ENCODE results near the gene NR0B2. TPM values are rescaled to one million over a fixed set of nuclear protein-coding genes. Genes with fewer than 3 reads are reported as not detected.

NR0B2 gene
- total and polyA plus RNA-seq, 2 of the 13 experiments (the other 11 are each of a cell fraction or from before 2014, with no cell fraction given): 72.5 to 133 TPM

DNA sequence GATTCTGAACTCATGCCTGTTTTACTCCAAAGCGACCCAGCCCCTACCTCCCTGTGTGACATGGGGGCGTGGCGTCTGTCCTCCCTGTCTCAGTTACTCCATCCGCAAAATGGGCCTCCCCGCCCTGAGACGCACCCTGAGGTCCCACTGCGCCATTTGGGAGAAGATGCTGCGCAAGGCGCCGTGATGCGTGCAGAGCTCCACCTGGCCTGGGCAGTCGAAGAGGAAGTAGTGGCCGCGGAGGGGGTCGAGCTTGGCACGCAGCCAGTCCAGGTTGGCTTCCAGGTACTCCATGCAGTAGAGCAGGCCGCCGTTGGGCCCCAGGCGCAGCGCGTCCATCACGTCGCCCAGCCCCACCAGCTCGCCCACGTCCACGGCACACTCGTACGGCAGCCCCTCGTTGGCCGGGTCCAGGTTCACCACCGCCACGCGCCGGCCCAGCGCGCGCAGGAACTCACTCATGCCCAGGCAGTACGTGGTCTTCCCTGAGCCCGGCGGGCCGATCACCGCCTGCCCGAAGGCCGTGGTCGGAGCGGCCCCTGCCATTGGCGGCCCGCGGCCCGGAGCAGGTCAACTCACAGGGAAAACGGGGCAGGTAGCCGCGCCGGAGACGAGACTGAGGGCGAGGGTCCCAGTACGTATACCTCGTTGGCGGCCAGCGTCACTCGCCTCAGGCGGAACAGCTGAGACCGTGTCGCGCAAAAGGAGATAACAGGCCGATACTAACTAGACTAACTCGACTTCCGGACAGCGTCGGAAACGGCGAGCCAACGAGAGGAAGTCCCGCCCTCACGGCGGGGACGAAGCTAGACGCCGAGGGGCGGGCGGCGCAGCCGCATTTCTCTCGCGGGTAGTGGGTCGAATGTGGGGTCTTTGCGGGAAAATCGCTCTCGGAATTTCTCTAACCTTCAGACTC lies 24.0 kb downstream of the NR0B2 start, which contains the start of gene GPN2 (continued):
- TF ChIP-seq SYNCRIP (IDR thresholded peaks at IDR 0.05; ENCODE audit: insufficient read depth, low read depth, low read length) (no peak), ZNF296 (CRISPR knock-in tag; conservative IDR thresholded peaks at IDR 0.05) (no peak; the same call in 1 of the 2 replicates), HMG20B (CRISPR knock-in tag; conservative IDR thresholded peaks at IDR 0.05) (no peak; the same call in 1 of the 2 replicates), NFE2 (CRISPR knock-in tag; IDR thresholded peaks at IDR 0.05) (no peak), ZNF501 (CRISPR knock-in tag; IDR thresholded peaks at IDR 0.05) (peak; percentile 90), RAD21 (CRISPR knock-in tag; IDR thresholded peaks at IDR 0.05) (no peak), MTF2 (CRISPR knock-in tag; IDR thresholded peaks at IDR 0.05; ENCODE audit: borderline replicate concordance) (peak; percentile 71; the same call in 1 of the 2 replicates), SP5 (CRISPR knock-in tag; IDR thresholded peaks at IDR 0.05; ENCODE audit: borderline replicate concordance, low read depth) (0 out of 2 replicates have a peak, but pooled peaks have one; percentile 16), ZNF776 (CRISPR knock-in tag; IDR thresholded peaks at IDR 0.05) (peak; percentile 78; the same call in 1 of the 2 replicates), ZNF530 (CRISPR knock-in tag; IDR thresholded peaks at IDR 0.05; ENCODE audit: low read depth) (no peak), ZNF816 (CRISPR knock-in tag; IDR thresholded peaks at IDR 0.05; ENCODE audit: borderline replicate concordance) (peak; percentile 73; the same call in 1 of the 2 replicates), FOXA1 (IDR thresholded peaks at IDR 0.05) (no peak), FOXA1 (CRISPR knock-in tag; IDR thresholded peaks at IDR 0.05) (no peak), ZMYM2 (CRISPR knock-in tag; IDR thresholded peaks at IDR 0.05) (no peak), ZNF629 (CRISPR knock-in tag; conservative IDR thresholded peaks at IDR 0.05) (peak; percentile 96), ZNF331 (CRISPR knock-in tag; IDR thresholded peaks at IDR 0.05) (peak; percentile 57; the same call in 1 of the 2 replicates)
- TF ChIP-seq, protein P1, sequence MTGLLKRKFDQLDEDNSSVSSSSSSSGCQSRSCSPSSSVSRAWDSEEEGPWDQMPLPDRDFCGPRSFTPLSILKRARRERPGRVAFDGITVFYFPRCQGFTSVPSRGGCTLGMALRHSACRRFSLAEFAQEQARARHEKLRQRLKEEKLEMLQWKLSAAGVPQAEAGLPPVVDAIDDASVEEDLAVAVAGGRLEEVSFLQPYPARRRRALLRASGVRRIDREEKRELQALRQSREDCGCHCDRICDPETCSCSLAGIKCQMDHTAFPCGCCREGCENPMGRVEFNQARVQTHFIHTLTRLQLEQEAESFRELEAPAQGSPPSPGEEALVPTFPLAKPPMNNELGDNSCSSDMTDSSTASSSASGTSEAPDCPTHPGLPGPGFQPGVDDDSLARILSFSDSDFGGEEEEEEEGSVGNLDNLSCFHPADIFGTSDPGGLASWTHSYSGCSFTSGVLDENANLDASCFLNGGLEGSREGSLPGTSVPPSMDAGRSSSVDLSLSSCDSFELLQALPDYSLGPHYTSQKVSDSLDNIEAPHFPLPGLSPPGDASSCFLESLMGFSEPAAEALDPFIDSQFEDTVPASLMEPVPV (CRISPR knock-in tag; IDR thresholded peaks at IDR 0.05): peak; percentile 92
- TF ChIP-seq, protein P2, sequence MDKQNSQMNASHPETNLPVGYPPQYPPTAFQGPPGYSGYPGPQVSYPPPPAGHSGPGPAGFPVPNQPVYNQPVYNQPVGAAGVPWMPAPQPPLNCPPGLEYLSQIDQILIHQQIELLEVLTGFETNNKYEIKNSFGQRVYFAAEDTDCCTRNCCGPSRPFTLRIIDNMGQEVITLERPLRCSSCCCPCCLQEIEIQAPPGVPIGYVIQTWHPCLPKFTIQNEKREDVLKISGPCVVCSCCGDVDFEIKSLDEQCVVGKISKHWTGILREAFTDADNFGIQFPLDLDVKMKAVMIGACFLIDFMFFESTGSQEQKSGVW (CRISPR knock-in tag; IDR thresholded peaks at IDR 0.05; ENCODE audit: borderline replicate concordance): no peak
- TF ChIP-seq, protein P3, sequence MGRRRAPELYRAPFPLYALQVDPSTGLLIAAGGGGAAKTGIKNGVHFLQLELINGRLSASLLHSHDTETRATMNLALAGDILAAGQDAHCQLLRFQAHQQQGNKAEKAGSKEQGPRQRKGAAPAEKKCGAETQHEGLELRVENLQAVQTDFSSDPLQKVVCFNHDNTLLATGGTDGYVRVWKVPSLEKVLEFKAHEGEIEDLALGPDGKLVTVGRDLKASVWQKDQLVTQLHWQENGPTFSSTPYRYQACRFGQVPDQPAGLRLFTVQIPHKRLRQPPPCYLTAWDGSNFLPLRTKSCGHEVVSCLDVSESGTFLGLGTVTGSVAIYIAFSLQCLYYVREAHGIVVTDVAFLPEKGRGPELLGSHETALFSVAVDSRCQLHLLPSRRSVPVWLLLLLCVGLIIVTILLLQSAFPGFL (CRISPR knock-in tag; IDR thresholded peaks at IDR 0.05): no peak
- TF ChIP-seq, protein P4, sequence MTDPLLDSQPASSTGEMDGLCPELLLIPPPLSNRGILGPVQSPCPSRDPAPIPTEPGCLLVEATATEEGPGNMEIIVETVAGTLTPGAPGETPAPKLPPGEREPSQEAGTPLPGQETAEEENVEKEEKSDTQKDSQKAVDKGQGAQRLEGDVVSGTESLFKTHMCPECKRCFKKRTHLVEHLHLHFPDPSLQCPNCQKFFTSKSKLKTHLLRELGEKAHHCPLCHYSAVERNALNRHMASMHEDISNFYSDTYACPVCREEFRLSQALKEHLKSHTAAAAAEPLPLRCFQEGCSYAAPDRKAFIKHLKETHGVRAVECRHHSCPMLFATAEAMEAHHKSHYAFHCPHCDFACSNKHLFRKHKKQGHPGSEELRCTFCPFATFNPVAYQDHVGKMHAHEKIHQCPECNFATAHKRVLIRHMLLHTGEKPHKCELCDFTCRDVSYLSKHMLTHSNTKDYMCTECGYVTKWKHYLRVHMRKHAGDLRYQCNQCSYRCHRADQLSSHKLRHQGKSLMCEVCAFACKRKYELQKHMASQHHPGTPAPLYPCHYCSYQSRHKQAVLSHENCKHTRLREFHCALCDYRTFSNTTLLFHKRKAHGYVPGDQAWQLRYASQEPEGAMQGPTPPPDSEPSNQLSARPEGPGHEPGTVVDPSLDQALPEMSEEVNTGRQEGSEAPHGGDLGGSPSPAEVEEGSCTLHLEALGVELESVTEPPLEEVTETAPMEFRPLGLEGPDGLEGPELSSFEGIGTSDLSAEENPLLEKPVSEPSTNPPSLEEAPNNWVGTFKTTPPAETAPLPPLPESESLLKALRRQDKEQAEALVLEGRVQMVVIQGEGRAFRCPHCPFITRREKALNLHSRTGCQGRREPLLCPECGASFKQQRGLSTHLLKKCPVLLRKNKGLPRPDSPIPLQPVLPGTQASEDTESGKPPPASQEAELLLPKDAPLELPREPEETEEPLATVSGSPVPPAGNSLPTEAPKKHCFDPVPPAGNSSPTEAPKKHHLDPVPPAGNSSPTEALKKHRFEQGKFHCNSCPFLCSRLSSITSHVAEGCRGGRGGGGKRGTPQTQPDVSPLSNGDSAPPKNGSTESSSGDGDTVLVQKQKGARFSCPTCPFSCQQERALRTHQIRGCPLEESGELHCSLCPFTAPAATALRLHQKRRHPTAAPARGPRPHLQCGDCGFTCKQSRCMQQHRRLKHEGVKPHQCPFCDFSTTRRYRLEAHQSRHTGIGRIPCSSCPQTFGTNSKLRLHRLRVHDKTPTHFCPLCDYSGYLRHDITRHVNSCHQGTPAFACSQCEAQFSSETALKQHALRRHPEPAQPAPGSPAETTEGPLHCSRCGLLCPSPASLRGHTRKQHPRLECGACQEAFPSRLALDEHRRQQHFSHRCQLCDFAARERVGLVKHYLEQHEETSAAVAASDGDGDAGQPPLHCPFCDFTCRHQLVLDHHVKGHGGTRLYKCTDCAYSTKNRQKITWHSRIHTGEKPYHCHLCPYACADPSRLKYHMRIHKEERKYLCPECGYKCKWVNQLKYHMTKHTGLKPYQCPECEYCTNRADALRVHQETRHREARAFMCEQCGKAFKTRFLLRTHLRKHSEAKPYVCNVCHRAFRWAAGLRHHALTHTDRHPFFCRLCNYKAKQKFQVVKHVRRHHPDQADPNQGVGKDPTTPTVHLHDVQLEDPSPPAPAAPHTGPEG (CRISPR knock-in tag; IDR thresholded peaks at IDR 0.05): peak; percentile 68; the same call in 1 of the 2 replicates

Data from HepG2 (cell line).